IPS DF 19.7 (cell line): ENCODE data around the gene TLE4.

ENCODE experiments used
- DNase-seq: peaks from one replicate; pipeline ENCODE4 v3.0.0-alpha.2; 2013; ENCODE audit warnings: low read depth, low spot score

The TLE4 gene

DNA sequence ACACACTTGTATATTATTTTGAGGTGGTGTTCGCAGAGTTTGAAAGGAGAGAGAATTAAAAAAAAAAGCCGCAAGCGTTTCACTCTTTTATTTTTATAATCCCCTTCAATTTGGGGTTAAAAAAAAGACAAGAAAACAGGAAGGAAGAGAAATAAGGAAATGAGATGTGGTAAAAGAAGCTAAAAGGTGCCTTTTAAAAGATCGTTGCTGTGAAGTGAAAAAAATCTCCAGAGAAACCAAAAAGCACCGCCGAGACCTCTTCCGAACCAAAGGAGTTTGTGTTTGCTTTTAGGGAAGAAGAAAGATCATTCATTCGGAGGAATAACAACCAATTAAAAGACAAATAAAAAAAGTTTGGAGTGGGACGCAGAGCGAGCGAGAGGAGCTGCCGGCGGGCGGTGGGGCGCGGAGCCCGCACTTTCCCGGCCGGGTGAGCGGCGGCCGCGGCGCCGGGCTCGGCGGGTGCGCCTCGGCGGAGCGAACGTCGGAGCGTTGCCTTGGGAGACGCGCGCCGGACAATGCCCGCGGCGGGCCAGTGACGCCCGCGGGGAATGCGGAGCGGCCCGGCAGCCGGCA, 355 bp downstream of the TLE4 start:
- DNase-seq: no peak

DNA sequence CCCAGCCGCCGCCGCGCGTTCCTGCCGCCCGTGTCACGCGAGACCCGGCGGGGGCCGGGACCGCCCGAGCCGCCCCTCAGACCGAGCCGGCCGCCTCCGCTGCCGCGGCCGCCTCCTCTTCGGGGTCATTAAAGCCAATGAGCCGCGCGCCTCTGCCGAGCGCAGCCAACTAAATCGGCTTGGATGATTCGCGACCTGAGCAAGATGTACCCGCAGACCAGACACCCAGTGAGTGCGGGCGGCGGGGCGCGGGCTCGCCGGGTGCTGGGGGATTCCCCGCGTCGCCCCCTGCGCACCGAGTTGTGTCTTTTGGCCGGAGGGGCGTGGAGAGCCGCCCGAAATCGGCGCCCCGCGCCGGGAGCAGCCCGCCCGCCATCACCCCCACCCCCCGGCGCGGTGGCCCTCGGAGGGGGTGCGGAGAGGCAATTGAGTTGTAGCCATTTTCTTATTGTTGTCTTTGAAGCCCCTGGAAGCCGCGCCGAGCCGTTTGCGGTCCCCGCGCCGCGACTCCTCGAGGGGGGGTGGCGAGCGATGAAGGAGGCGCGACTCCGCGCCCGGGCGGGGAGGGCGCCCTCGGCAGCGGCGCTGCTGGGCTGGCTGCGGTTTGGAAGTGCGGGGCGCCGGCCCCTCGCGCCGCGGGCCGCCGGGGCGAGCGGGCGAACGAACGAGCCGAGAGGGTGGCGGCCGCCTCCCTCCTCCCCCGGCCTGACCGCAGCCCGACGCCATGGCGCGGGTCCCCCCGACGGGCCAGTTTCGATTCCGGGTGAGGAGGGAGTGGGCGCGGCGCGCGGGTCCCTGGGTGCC, 1.0 kb downstream of the TLE4 start:
- DNase-seq: no peak

DNA sequence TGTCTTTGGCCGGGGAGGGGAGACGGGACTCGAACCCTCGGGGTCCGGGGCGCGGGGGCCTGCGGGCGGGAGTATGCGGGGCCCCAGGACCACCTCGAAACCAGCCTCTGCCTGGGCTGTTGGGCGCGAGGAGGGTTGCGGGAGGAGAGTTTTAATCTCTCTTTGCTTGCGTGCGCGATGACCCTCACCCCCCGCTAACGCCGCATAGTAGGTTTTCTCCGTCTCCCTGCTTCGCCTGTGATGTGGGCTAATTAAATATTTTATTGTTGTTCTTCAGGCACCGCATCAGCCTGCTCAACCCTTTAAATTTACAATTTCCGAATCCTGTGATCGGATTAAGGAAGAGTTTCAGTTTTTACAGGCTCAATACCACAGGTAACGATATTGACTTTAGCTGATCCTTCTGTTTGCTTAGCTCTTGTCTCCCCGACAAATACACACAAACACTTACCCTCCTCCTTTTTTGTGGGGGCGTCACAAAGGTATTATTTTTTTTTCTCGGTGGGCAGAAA, 1.7 kb downstream of the TLE4 start:
- DNase-seq: no peak

DNA sequence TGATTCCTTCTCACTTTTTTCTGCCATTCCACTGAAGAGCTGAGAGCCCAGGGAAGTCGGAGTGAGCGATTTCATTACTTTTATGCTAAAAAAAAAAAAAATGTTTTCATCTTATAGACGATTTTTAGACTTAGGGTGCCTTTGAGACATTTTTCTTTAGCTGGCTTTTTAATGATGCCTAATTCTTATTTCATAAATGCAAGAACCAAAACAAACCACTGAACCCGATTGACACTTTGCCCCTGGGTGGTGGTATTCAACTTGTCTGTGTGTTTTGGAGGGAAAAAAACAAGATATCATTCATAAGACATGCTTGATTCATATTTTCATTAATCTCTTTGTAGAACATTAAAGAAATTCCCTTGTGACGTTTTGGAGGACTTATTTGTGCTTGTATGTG, 2.4 kb downstream of the TLE4 start:
- DNase-seq: no peak

DNA sequence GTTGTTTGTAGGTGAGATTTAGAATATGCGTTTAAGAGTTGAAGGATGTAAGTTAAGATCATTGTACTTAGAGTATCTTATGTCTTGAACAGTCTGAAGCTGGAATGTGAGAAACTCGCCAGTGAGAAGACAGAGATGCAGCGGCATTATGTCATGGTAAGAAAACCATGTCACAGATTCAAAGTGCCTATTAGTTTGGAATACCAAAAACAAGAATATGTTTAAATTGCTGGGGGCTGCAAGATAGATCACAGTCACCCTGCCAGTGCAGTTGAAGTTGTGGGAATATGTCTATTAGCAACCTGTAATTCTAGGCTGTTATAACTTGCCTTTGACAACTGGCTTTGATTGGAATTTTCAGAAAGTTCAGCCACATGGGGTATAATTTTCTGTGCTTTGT, 3.0 kb downstream of the TLE4 start:
- no peak for DNase-seq

DNA sequence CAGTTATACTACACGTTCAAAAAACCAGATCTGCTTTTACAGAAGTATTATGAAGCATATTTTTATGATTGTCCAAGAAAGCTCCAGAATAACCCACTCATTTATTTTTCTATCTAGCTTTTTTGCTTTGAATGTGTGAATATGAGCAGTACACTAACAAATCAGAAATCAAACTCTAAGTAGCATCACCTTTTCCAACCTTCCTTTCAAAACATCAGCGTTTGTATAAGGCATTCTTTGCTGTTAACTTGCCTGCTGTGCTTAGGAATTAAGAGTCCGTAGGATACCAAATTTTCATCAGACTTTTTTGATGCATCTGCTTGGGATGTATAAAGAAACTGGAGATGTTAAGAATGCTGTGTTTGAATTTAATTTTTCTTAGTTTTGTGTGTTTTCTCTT, 3.8 kb downstream of the TLE4 start:
- no peak for DNase-seq

DNA sequence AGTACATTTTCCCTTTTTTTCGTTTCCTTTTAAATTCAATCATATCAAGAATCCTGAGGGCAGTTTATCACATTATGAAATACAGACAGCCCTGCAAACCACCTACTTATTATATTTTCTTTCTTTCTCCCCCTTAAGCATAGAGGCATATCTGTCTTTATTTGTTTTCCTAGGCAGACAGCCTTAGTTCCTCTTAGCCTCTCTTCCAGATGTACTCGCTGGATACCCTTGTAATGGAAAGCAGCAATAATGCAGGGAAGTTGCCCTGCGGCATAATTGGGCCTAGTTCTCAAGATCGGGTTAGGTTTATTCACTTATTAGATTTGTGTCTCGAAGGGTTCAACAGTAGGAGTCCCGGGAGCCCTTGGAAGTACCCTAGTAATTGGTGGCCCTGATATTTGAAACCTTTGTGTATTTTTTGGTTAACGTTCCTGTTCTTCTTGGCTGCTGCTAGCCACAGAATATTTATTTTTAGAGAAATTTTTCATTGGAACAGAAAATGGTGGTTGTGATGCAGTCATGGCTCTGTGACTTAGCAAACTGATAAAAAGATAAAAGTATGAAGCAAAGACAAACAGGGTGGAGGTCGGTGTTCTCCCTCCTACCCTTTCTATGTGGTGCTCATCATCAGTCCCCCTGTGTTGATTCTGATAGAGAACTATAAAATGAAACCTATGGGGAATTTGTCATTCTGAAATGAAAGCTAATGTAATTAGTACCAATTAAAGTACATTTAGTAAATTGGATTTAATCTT, 6.4 kb downstream of the TLE4 start:
- no peak for DNase-seq

DNA sequence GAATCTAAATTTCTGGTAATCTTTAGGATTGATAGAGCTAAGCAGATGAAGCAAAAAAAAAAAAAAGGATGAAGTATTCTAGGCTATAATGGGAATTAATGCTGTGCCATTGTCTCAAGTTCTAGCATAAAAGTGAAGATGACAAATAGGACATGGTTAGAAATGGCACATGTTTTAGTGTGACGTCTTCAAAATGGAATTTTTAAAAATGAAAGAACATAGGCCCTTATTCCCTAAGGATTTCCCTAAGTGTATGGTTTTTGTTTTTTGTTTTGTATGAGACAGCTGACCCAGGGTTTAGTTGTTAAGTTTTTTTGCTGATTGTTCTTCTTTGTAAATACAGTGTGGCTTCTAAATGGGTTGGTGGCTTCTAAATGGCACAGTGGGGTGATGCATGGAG, 7.1 kb downstream of the TLE4 start:
- no peak for DNase-seq

DNA sequence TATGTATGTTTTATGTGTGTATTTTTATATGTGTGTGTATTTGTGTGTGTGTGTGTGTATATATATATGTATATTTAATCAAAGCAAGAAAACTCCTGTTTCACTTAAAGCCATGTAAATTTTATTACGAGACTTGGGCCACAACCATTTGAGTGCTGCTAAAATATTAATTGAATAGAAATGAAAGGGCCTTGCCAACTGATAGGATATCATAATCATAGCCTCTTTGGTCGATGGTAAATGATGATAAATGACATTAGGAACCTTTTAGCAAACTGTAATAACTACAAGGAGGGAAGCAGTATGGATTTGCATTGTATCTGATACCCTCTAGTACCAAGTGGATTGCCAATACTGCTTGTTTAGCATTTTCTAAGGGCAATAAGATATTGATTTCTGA, 7.9 kb downstream of the TLE4 start:
- no peak for DNase-seq

DNA sequence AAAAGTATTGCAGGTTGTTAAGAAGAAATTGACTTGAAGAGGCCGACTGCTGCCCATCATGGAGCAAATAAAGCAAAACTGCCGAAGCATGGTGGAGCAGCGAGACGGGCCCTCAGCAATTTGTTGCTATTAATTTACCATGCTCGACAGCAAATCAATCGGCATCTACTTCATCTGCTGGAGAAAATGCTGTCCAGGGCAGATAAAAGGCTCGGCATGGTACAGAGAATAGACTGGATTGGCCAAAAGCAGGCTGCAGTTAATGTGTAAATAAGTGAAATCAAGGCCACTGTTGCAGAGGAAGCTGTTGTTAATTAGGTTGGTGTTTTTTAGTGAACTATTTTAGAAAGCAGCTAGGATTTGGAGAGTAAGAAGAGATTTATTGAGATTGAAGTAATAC, 8.3 kb downstream of the TLE4 start:
- DNase-seq: no peak

DNA sequence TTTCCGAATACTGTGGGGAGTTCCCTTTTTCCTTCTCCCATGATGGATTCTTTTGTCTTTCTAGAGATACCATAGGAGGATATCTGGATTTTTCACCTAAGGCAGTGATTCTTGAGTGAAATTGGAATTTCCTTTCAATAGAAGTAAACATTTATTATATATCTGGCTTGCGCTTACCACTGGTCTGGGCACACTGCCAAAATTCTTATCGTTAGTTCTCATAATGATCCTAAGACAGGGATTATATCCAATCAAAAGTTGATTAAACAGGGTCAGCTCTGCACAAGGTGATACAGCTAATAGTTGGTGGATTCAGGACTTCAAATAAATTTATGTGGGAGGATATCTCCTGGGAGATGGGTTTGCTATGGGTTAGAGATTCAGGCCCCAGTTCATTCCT, 9.6 kb downstream of the TLE4 start:
- DNase-seq: no peak

DNA sequence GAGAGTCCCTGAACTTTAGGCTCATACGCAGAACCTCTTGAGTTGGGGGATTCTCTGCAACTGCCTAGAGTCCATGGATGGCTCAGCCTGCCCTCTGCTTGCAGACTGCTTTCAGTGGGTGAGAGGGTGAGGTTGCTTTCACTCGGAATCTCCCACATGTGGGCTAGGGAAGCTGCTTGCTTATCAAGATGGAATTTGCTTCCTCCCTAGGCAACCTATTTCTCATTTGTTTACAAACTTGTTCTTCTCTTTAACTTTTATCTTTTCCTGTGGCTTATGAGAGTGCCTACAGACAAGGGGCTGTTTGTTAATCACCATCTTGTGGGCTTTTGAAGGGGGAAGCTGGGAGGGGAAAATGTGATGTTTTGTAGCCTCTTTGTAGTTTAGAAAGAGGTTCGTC, 10.0 kb downstream of the TLE4 start:
- DNase-seq: no peak

DNA sequence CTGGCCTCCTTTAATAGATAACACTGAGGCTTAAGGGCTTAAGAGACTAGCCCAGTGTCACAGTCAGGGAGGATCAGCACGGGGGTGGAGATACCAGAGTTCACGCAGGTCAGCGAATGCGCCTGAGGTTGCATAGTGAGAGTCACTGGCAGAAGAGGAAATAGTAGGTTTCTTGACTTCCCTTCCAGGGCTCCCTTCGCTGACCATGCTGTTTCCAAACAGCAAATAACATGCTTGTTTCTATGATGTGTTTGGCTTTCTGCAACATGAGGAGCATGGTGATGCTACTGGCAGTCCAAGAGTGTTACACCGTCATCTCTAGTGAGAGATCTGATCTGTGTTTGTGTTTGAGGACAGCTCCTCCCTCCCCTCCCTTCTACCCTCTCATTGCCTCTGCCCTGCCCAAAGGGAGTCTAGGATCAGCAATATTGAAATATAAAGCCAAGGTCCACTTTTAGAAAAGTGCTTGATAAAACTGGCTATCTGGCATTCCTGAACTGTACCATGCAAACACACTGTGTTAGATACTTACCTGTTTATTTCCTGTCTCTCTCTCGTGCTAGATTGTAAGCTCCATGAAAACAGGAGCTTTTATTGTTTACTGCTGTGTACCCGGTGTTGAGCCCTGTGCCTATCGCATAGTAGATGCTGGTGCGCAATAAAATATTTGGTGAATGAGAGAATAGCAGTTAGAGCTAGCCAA, 12.3 kb downstream of the TLE4 start:
- DNase-seq: no peak

DNA sequence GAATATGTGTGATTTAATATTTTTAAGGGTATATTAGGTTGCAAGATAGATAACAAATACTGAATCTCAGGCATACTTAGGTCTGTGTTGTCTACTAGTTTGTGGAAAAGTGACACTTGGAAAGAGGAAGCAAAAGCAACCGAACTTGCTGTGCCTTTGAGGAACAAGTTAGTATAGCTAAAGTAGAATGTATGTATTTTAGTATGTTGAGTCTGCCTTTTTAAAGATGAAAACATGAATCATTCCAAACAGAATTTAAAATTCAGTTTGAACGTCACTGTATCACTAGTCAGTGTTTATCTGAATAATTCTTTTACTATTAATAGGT, 12.9 kb downstream of the TLE4 start:
- no peak for DNase-seq

DNA sequence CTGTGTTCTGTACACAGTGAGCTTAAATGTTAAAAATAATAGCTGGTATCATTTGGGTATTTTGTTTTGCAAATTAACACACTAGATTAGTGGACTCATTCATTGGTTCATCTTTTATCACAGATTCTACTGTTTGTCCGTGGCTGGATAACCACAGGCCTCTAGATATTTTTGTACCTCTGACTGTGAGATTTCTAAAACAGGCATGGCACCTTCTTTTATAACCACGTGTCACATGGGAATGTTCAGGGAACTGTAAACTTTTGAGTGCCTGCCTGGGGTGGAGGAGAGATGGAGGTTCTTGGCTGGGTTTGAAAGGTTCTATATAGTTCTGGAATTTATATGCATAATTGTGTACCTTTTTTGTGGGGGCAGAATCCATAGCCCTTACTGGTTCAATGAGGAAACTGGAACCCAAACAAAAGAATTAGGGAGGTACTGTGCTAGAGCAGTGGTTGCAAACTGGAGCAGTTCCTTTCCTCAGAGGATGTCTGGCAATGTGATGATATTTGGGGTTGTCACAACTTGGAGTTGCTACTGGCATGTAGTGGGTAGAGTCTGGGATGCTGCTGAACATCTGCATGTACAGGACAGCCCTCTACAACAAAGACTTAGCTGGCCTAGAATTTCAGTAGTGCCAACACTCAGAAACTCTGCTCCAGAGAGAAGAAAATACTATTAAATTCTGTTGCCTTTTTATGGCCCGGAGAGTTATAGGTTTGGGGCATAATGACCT, 16.9 kb downstream of the TLE4 start:
- DNase-seq: no peak

DNA sequence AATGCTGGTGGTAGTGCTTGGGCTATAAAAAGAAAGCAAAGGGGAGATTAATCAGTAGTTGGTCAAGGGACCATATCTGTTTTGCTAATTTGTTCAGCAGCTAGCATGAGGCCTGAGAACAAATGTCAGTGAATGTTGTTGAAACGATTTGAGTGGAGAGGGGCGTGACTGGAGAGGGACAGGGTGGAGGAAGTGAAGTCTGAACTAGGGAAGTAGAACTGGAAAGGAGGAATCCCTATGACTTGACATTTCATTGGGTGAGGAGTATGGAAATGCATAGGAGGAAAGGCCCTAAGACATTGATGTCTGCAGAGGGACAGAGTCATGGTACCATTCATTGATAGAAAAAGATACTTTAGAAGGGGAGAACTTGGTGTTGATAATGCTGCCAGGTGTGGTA, 19.7 kb downstream of the TLE4 start:
- no peak for DNase-seq

DNA sequence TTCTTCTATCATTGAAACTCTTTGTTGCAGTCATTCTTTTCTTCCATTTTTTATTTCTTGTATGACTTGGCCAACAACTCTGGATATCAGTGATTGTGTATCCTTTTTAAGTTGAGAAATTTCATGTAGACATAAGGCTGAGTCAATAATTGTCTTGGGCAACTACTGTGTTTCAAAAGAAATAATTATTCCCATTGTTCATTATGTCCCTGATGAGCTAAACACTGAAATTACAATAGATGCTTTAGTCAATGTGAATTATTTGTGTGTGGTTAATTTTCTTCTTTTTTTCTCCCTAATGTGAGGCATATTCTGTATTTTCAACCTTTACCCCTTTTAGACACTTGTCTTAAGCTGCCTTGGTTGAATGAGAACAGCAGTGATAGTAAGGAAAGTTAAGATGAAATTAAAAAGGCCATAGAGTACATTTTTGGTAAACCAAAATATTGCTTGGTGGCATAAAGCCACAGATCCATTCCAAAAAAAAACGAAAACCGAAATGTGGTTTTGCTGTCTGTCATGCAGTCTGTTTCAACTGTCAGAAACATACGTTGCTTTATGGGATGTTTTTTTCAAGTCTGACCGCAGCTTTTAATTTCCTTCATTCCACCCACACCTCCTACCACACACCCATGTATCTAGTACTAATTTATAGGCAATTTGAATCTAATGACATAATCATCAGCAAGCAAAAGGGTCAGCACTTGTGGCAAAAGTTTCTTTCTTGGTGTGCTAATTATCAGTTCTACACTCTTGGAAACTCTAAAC, 21.1 kb downstream of the TLE4 start:
- DNase-seq: no peak

DNA sequence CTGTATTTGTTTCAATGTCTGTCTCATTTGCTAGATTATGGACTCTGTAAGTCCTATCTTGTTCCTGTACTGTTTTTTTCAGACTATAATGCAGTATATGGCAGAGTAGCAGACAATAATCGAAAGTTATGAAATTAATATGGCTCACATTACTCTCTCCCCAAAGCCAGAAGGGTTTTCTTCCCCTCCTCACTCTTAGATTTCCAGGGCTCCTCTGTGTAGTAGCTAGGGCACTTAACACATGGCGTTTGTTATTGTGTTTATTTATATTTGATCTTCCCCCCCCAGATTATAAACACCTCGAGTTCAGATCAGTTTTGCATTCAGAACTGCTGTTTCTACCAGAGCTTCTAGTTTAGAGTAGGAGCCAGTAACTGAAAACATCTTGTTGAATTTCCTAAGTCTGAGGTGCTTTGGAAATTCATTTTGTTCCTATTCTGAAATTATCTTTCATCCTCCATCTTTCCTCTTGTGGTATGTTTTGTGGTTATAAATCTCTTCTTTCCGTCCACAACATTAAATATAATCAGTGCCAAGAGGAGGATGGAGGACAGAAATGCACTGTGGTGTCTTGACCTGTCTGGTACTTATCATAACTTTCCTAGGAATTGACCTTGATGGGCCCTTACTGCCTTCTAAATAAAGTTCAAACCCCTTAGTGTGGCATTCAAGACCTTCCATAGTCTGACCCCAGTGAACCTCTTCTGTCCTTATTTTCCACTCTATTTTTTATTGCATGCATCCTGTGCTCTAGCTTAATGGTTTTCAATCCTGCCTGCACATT, 27.0 kb downstream of the TLE4 start:
- no peak for DNase-seq

DNA sequence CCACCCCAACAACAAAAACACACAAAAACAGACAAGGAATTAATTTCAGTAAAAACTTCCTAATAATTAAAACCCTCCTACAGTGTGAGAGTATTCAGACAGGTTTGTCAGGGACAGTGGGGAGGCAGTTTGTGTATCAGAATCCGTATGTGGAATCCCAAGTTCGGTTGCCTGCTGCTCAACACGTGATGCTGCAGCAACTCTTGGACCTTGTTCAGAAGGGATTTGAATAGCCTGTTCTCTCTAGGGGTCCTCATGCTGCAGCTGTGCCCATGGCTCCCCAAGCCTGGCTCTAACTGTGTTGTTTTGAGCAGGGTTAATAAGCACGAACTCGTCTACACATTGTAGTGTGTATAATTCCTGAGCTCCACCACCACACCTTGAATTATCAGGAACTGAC, 28.7 kb downstream of the TLE4 start:
- no peak for DNase-seq
